ENCODE results near the gene ACOT9.

Gene ACOT9

DNA sequence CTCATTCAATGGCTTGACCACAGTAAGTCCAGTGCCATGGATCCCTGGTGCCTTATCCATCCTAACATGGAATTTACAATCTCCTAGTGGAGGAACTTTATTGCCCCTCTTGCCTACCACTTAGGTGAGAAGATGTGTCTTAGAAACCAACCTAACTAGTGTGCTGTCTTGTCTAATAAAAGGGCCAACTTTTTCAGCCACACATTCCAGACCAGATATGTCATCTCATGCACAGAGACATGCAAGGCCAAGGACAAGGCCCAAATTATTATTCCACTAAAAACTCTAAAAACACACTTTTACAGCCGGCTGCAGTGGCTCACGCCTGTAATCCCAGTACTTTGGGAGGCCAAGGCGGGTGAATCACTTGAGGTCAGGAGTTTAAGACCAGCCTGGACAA is 86.4 kb downstream of the ACOT9 start:
- Histone ChIP-seq H3K27me3 (replicated peaks; ENCODE audit: control insufficient read depth, insufficient read depth, low read length) (no peaks in the 10 kb centered on the region), H3K4me3 (replicated peaks; ENCODE audit: low read depth, low read length) (no peak overlapping the region), H3K36me3 (ENCODE audit: control insufficient read depth, insufficient read depth, low read length) (no peaks in the 10 kb centered on the region)
- DNase-seq (ENCODE audit: extremely low read depth, insufficient read length), result no peak
- TF ChIP-seq, protein P1, sequence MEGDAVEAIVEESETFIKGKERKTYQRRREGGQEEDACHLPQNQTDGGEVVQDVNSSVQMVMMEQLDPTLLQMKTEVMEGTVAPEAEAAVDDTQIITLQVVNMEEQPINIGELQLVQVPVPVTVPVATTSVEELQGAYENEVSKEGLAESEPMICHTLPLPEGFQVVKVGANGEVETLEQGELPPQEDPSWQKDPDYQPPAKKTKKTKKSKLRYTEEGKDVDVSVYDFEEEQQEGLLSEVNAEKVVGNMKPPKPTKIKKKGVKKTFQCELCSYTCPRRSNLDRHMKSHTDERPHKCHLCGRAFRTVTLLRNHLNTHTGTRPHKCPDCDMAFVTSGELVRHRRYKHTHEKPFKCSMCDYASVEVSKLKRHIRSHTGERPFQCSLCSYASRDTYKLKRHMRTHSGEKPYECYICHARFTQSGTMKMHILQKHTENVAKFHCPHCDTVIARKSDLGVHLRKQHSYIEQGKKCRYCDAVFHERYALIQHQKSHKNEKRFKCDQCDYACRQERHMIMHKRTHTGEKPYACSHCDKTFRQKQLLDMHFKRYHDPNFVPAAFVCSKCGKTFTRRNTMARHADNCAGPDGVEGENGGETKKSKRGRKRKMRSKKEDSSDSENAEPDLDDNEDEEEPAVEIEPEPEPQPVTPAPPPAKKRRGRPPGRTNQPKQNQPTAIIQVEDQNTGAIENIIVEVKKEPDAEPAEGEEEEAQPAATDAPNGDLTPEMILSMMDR (IDR thresholded peaks at IDR 0.05; ENCODE audit: insufficient read depth, low read length, poor library complexity, severe bottlenecking), result no peak

DNA sequence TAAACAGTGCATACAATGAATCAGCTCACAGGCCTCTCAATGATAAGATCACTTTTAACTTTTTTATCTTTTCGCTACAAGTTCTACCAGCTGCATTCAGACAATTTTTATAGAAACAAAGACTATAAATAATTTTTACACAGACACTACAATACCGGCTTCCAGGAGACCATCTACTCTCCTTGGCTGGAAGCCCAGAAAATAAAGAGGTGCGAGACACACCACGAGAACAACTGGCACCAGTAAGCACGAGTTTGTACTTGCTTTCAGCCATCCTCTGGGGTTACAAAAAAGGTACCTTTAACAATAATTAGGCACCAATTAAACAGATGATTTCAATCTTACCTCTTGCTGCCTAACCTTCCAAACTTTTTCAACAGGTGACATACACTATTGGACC is 87.0 kb downstream of the ACOT9 start:
- TF ChIP-seq, protein P1 (IDR thresholded peaks at IDR 0.05; ENCODE audit: insufficient read depth, low read length, poor library complexity, severe bottlenecking), result no peak
- DNase-seq (ENCODE audit: extremely low read depth, insufficient read length), result no peak
- Histone ChIP-seq H3K27me3 (replicated peaks; ENCODE audit: control insufficient read depth, insufficient read depth, low read length) (no peaks in the 10 kb centered on the region), H3K36me3 (ENCODE audit: control insufficient read depth, insufficient read depth, low read length) (no peaks in the 10 kb centered on the region), H3K4me3 (replicated peaks; ENCODE audit: low read depth, low read length) (no peak overlapping the region)
